ENCODE results near the gene BRI3BP. TPM values are rescaled to one million over a fixed set of nuclear protein-coding genes. Genes with fewer than 3 reads are reported as not detected.

Gene BRI3BP
- total RNA-seq, 1 experiment from 2014 or later: 31.9 TPM

GRCh38 chr12:124995200-124995961 is 1.9 kb downstream of the BRI3BP start:
- Histone ChIP-seq H3K4me1 (ENCODE audit: insufficient read depth, low read length) (peaks cover 18% of the 10 kb centered on the region), H3K9me2 (replicated peaks; ENCODE audit: low read length) (no peaks in the 10 kb centered on the region), H3K4me2 (ENCODE audit: low read length) (peak overlapping the region; percentile 84), H3K4me3 (ENCODE audit: low read length) (peak overlapping the region; percentile 78), H3K27me3 (ENCODE audit: low read length) (no peaks in the 10 kb centered on the region), H2AFZ (ENCODE audit: low read length) (peak overlapping the region; percentile 74), H3K9ac (ENCODE audit: low read length) (peak overlapping the region; percentile 69; the same call in 1 of the 2 replicates), H3K9me3 (ENCODE audit: low read length) (no peaks in the 10 kb centered on the region), H3F3A (ENCODE audit: low read length, unreplicated experiment) (no peaks in the 10 kb centered on the region), H3K27ac (ENCODE audit: low read length) (no peak overlapping the region), H3K36me3 (ENCODE audit: low read depth, low read length) (no peaks in the 10 kb centered on the region), H4K20me1 (ENCODE audit: low read length) (peaks cover 8% of the 10 kb centered on the region; the same call in 1 of the 2 replicates), H3K79me2 (ENCODE audit: low read length) (peaks cover 57% of the 10 kb centered on the region)
- BruUV-seq (replicated peaks): no TSS peak
- ChIA-PET CTCF (interaction anchor here (0.8 kb wide), 1 partner anchor 55 kb away, joined by 3 read pairs; no protein-coding TSS in a partner anchor), POLR2A (ENCODE audit: unreplicated experiment) (no interaction called here)
- no peak for DNase-seq
- TF ChIP-seq CTCF (conservative IDR thresholded peaks at IDR 0.05; ENCODE audit: low read depth, low read length) (no peak), EZH2phosphoT487 (IDR thresholded peaks at IDR 0.05; ENCODE audit: borderline replicate concordance, low read length) (no peak), EZH2 (IDR thresholded peaks at IDR 0.05; ENCODE audit: low read length, unreplicated experiment) (no peak)
- no peak for ATAC-seq
- intact Hi-C loops (cut with micrococcal nuclease): loop anchor here (2.0 kb wide), 1 partner anchor 69 kb away; the partner anchor contains the start of gene AACS

GRCh38 chr12:124998705-124999104 is 5.3 kb downstream of the BRI3BP start:
- peaks cover 82% of the 10 kb centered on the region for H3K79me2 ChIP-seq (ENCODE audit: low read length)
- H3K27me3 ChIP-seq (ENCODE audit: low read length): no peaks in the 10 kb centered on the region
- H3K4me2 ChIP-seq (ENCODE audit: low read length): no peak overlapping the region
- H2AFZ ChIP-seq (ENCODE audit: low read length): no peak overlapping the region
- ChIA-PET POLR2A (ENCODE audit: unreplicated experiment) (no interaction called here), CTCF (no interaction called here)
- H3F3A ChIP-seq (ENCODE audit: low read length, unreplicated experiment): no peaks in the 10 kb centered on the region
- H4K20me1 ChIP-seq (ENCODE audit: low read length): peaks cover 8% of the 10 kb centered on the region; the same call in 1 of the 2 replicates
- intact Hi-C loops (cut with micrococcal nuclease): no loop called here
- H3K4me3 ChIP-seq (ENCODE audit: low read length): no peak overlapping the region
- H3K9ac ChIP-seq (ENCODE audit: low read length): no peak overlapping the region
- H3K27ac ChIP-seq (ENCODE audit: low read length): no peak overlapping the region
- TF ChIP-seq EZH2phosphoT487 (IDR thresholded peaks at IDR 0.05; ENCODE audit: borderline replicate concordance, low read length) (no peak), EZH2 (IDR thresholded peaks at IDR 0.05; ENCODE audit: low read length, unreplicated experiment) (no peak), CTCF (conservative IDR thresholded peaks at IDR 0.05; ENCODE audit: low read depth, low read length) (no peak)
- no peaks in the 10 kb centered on the region for H3K9me3 ChIP-seq (ENCODE audit: low read length)
- no TSS peak for BruUV-seq (replicated peaks)
- H3K4me1 ChIP-seq (ENCODE audit: insufficient read depth, low read length): peaks cover 10% of the 10 kb centered on the region
- H3K36me3 ChIP-seq (ENCODE audit: low read depth, low read length): no peaks in the 10 kb centered on the region; the same call in 1 of the 2 replicates
- no peak for ATAC-seq
- H3K9me2 ChIP-seq (replicated peaks; ENCODE audit: low read length): no peaks in the 10 kb centered on the region
- no peak for DNase-seq

GRCh38 chr12:125001636-125002035 is 8.2 kb downstream of the BRI3BP start:
- TF ChIP-seq CTCF (conservative IDR thresholded peaks at IDR 0.05; ENCODE audit: low read depth, low read length) (no peak), EZH2phosphoT487 (IDR thresholded peaks at IDR 0.05; ENCODE audit: borderline replicate concordance, low read length) (no peak), EZH2 (IDR thresholded peaks at IDR 0.05; ENCODE audit: low read length, unreplicated experiment) (no peak)
- no peaks in the 10 kb centered on the region; the same call in 1 of the 2 replicates for H3K36me3 ChIP-seq (ENCODE audit: low read depth, low read length)
- ATAC-seq: no peak

More at GRCh38 chr12:125001636-125002035, 8.2 kb downstream of the BRI3BP start:
- H3K79me2 ChIP-seq (ENCODE audit: low read length): peaks cover 77% of the 10 kb centered on the region
- H3K4me1 ChIP-seq (ENCODE audit: insufficient read depth, low read length): no peaks in the 10 kb centered on the region
- H2AFZ ChIP-seq (ENCODE audit: low read length): no peak overlapping the region
- ChIA-PET CTCF (no interaction called here), POLR2A (ENCODE audit: unreplicated experiment) (no interaction called here)
- H3K9me2 ChIP-seq (replicated peaks; ENCODE audit: low read length): no peaks in the 10 kb centered on the region
- BruUV-seq (replicated peaks): no TSS peak
- no peak overlapping the region for H3K4me3 ChIP-seq (ENCODE audit: low read length)
- H3K9ac ChIP-seq (ENCODE audit: low read length): no peak overlapping the region
- intact Hi-C loops (cut with micrococcal nuclease): no loop called here
- no peaks in the 10 kb centered on the region for H3F3A ChIP-seq (ENCODE audit: low read length, unreplicated experiment)
- no peak overlapping the region for H3K27ac ChIP-seq (ENCODE audit: low read length)
- no peaks in the 10 kb centered on the region; the same call in 1 of the 2 replicates for H4K20me1 ChIP-seq (ENCODE audit: low read length)
- DNase-seq: no peak
- no peaks in the 10 kb centered on the region for H3K9me3 ChIP-seq (ENCODE audit: low read length)
- H3K4me2 ChIP-seq (ENCODE audit: low read length): no peak overlapping the region
- H3K27me3 ChIP-seq (ENCODE audit: low read length): no peaks in the 10 kb centered on the region
